BJ (cell line): ENCODE results near the gene APLF. TPM values are rescaled to one million over a fixed set of nuclear protein-coding genes. Genes with fewer than 3 reads are reported as not detected.

Source experiments
- CTCF ChIA-PET: fragments of 350-600 bp; formaldehyde crosslinking; extraction: SDS; loops from one replicate; lab custom pipeline; 2021; ENCODE audit warnings: antibody characterized with exemption, inconsistent platforms; lab: Yijun Ruan, JAX
- POLR2A ChIA-PET: fragments of 300-600 bp; sonication (Branson Sonifier 250); formaldehyde crosslinking; extraction: SDS; loops from one replicate; lab custom pipeline; 2021; ENCODE audit warnings: antibody characterized with exemption; lab: Charles Lee
- DNase-seq: peaks from one replicate; pipeline ENCODE4 v3.0.0-alpha.2; 2011; ENCODE audit warnings: low read depth
- H3K27me3 ChIP-seq: 2 replicates; pipeline ENCODE4 v1.6.0; 2011; ENCODE audit warnings: low read length; ENCODE audit not compliant: control insufficient read depth, insufficient read depth
- H3K36me3 ChIP-seq: 2 replicates; pipeline ENCODE4 v1.5.1; 2011; ENCODE audit warnings: low read length; ENCODE audit not compliant: control insufficient read depth, insufficient read depth
- H3K4me3 ChIP-seq: 2 replicates; pipeline ENCODE4 v1.5.1; 2011; ENCODE audit warnings: low read depth, mild to moderate bottlenecking, control low read depth, low read length
- polyA plus RNA-seq: library from polyadenylated mRNA; depleted of rRNA; stranded (reverse); fragments of >200 nt; gene quantifications from 2 replicates; pipeline ENCODE4 v1.2.3, GENCODE V29; 2011
- TF ChIP-seq, protein P1 (sequence below): IDR thresholded peaks from 2 replicates; pipeline ENCODE4 v1.5.1; 2011; ENCODE audit warnings: low read depth, mild to moderate bottlenecking, control low read depth, inconsistent platforms, low read length, moderate library complexity; ENCODE audit not compliant: insufficient read depth

The APLF gene
- polyA plus RNA-seq, 1 experiment = 1.2 TPM

DNA sequence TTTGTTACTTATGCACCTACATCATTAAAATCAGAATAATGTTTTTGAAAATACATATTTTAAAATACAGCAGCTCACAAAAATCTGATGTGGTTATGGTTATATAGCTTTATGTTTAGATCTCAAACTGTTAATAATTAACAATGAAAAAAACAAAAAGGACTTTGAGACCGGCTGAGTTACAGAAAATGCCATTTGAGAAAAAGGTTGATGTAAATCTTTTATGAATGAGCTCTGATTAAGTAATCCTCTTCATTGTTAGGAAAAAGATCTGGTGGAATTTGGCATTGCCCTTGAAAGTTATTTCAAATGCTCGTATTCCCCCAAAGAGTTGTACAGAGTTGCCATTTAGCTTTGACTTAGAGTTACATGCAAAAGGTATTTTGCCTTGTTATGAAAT, 93.2 kb downstream of the APLF start:
- CTCF ChIA-PET = interaction anchor here (1.2 kb wide), 1 partner anchor 35 kb away, joined by 3 read pairs; no protein-coding TSS in a partner anchor
- Histone ChIP-seq H3K4me3 (no peak overlapping the region), H3K27me3 (no peaks in the 10 kb centered on the region), H3K36me3 (no peaks in the 10 kb centered on the region)
- POLR2A ChIA-PET = no interaction called here
- no peak for DNase-seq
- TF ChIP-seq, protein P1, sequence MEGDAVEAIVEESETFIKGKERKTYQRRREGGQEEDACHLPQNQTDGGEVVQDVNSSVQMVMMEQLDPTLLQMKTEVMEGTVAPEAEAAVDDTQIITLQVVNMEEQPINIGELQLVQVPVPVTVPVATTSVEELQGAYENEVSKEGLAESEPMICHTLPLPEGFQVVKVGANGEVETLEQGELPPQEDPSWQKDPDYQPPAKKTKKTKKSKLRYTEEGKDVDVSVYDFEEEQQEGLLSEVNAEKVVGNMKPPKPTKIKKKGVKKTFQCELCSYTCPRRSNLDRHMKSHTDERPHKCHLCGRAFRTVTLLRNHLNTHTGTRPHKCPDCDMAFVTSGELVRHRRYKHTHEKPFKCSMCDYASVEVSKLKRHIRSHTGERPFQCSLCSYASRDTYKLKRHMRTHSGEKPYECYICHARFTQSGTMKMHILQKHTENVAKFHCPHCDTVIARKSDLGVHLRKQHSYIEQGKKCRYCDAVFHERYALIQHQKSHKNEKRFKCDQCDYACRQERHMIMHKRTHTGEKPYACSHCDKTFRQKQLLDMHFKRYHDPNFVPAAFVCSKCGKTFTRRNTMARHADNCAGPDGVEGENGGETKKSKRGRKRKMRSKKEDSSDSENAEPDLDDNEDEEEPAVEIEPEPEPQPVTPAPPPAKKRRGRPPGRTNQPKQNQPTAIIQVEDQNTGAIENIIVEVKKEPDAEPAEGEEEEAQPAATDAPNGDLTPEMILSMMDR = no peak

DNA sequence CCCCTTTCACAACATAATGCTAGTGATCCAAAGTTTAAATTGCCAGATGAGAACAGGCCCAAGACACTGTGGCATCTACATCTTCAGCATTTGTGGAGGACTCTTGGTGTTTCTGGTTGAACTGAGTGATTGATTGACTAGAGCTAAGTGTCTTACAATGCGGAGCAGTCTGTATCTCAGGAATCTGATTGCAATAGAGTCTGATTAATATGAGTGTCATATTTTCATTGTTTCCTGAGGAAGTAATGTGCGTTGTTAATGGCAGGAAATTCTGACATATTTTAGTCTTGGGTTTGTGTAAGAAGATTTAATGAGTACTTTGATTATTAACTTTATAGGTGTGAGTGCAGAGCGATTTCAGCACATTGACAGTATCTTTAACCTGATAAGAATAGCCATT, 94.0 kb downstream of the APLF start:
- Histone ChIP-seq H3K36me3 (no peaks in the 10 kb centered on the region), H3K4me3 (no peak overlapping the region), H3K27me3 (no peaks in the 10 kb centered on the region)
- CTCF ChIA-PET = no interaction called here
- POLR2A ChIA-PET = no interaction called here
- TF ChIP-seq, protein P1 = no peak
- no peak for DNase-seq

DNA sequence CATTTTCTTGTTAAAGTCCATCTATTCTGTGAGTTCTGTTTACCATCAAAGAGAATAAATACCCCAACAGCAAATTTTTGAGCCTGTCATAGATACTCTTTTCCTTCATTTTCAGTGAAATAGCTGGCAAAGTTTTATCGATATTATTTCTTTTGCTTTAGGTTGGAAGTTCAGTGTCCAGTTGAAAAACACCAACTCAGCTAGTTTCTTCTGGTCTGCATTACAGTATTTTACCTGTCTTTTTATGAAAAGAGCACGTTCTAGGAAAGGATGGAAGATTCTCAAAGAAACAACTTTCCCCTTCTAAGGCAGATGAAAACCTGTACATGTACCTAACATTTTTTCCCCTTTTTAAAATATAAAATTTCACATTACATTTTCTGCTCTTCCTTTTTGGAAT, 95.5 kb downstream of the APLF start:
- Histone ChIP-seq H3K36me3 (no peaks in the 10 kb centered on the region), H3K4me3 (no peak overlapping the region), H3K27me3 (no peaks in the 10 kb centered on the region)
- no peak for DNase-seq
- ChIA-PET POLR2A (no interaction called here), CTCF (interaction anchor here (0.9 to 1.4 kb wide), 2 partner anchors 11 to 30 kb away, joined by 3 to 5 read pairs; no protein-coding TSS in a partner anchor)
- TF ChIP-seq, protein P1 = no peak

DNA sequence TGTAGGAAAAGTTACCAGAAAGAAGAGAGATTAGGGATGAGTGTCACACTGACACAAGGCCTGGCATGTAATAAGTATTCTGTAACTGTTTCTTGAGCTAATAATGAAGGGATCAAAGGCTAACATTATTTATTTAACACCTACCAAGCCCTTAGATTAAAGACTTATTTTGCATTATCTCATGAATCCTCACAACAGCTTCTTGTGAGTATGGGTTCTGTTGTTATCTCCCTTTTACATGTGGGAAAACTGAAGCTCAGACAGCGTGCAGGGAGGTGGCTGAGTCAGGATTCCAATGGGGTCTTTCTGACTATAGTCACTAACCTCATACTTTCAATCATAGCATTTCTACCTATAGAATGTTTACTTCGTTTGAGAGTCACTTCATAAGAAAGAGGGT, 97.0 kb downstream of the APLF start:
- no peak for DNase-seq
- ChIA-PET POLR2A (no interaction called here), CTCF (interaction anchor here (1.9 kb wide), 1 partner anchor 31 kb away, joined by 8 read pairs; no protein-coding TSS in a partner anchor)
- TF ChIP-seq, protein P1 = no peak
- no peaks in the 10 kb centered on the region for H3K27me3 ChIP-seq
- no peak overlapping the region for H3K4me3 ChIP-seq
- no peaks in the 10 kb centered on the region for H3K36me3 ChIP-seq

DNA sequence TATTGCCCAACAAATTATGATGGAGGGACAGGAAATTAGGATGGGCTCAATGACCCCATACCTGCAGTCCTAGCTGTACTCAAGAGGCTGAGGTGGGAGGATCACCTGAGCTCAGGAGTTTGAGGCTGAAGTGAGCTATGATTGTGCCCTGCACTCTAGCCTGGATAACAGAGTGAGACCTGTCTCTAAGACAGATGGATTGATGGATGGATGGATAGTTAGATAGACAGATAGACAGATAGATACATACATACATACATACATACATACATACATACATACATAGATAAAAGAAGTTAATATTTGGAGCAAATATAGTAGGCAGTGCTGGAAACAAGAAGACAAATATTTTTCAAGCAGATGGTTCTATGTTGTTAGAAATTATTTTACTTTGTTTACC, 97.9 kb downstream of the APLF start:
- no peaks in the 10 kb centered on the region for H3K36me3 ChIP-seq
- H3K27me3 ChIP-seq = no peaks in the 10 kb centered on the region
- H3K4me3 ChIP-seq = no peak overlapping the region
- ChIA-PET CTCF (interaction anchor here (1.9 kb wide), 1 partner anchor 30 kb away, joined by 8 read pairs; no protein-coding TSS in a partner anchor), POLR2A (no interaction called here)
- DNase-seq = no peak
- TF ChIP-seq, protein P1 = no peak
